ENCODE data around the gene LRRC3.

Gene LRRC3

DNA sequence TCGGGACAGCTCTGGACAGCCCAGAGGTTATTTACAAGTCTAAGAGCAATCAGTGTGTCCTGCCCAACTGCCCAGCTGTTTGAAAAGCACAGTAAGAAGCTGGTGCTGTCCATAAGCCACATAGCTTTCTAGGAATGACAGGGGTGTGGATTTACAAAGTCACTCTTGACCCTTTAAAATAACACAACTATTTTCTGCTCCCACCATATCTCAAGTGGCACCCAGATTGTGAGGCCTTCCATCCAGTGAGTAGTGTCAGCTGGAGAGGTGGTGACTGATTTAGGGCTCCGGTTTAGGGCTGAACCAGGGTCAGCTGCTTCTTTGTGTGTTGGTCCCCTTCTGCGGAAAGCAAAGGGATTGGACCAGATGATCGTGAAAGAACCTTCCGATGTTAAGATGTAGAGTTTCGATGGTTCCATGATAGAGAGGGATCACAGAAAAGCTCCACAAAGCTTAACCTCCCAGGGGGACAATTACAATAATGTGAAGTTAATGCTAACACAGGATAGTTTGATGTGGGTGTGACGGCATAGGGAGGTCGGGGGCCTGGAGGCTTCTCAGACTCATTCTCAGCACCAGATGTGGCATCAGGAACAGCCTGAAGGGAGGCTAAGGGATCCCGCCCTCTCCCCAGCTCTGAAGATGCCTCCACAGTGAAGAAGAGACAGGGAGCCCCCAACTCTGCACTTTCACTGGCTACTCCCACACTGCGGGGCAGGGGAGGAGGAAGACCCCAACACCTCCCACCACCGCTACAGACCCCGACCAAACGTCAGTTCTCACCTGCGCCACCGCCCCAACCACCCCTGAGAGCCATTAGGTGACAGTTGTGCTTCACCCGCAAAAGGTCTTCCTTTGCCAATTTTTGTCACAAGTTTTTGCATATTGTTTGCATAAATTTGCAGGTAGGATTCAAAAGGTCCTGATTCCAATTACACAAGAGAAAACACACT, 40.6 kb downstream of the LRRC3 start:
- POLR2A ChIA-PET, result no interaction called here
- no peak for DNase-seq (ENCODE audit: low read depth, low spot score)
- CTCF ChIA-PET, result interaction anchor here (1.0 to 2.0 kb wide), 4 partner anchors 11 to 16 kb away, joined by 3 to 8 read pairs (median 4); no protein-coding TSS in a partner anchor
- H3K4me3 ChIP-seq (ENCODE audit: low read depth, low read length), result no peak overlapping the region
- TF ChIP-seq, protein P1, sequence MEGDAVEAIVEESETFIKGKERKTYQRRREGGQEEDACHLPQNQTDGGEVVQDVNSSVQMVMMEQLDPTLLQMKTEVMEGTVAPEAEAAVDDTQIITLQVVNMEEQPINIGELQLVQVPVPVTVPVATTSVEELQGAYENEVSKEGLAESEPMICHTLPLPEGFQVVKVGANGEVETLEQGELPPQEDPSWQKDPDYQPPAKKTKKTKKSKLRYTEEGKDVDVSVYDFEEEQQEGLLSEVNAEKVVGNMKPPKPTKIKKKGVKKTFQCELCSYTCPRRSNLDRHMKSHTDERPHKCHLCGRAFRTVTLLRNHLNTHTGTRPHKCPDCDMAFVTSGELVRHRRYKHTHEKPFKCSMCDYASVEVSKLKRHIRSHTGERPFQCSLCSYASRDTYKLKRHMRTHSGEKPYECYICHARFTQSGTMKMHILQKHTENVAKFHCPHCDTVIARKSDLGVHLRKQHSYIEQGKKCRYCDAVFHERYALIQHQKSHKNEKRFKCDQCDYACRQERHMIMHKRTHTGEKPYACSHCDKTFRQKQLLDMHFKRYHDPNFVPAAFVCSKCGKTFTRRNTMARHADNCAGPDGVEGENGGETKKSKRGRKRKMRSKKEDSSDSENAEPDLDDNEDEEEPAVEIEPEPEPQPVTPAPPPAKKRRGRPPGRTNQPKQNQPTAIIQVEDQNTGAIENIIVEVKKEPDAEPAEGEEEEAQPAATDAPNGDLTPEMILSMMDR (IDR thresholded peaks at IDR 0.05; ENCODE audit: insufficient read depth, low read length, missing control alignments), result no peak

DNA sequence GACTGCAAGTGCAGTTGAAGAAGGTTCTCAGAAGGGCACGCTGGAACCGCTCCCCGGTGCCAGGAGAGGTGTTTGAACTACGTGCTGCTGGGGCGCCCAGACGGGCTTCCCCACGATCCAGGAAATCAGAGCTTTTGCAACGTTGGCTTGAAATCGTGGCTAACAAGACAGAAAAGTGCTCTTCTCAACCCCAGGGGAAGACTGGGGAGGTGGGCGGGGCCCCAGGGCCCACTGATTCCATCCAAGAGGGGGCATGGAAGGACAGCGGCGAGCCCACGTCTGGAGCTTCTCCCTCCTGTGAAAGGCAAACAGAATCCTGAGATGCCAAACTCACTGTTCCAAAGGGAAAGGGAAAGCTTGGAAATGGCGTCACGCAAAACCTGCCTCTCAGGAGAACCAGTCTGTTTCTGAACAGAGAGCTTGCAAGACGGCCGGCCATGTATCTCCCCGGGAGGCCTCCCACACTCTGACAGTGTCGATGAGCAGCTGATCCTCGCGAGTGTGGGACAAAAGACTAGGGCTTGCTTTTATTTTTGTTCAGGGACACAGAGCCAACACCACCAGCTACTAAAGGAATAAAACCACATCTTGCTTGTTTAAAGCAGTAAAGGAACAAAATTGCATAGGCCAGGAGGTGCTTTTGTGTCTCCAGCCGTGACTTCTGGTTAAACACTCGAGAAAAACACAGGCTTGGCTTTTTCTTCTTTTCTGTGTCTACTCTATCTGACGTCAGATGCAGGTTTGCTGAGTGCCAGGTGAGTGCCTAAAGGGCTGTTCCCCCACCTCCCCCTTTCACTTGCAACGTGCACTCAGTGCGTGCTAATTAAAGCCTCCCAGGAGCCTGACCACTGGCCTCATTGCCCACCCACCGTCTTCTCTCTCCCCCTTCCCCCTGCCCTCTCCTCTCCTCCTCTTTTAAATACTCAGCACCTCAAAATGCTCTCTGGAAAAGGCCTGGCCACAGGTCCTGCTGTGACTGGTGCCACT, 41.5 kb downstream of the LRRC3 start:
- TF ChIP-seq, protein P1 (IDR thresholded peaks at IDR 0.05; ENCODE audit: insufficient read depth, low read length, missing control alignments), result no peak
- no peak for DNase-seq (ENCODE audit: low read depth, low spot score)
- CTCF ChIA-PET, result interaction anchor here (1.3 to 2.0 kb wide), 2 partner anchors 12 to 17 kb away, joined by 3 to 8 read pairs; no protein-coding TSS in a partner anchor
- no peak overlapping the region for H3K4me3 ChIP-seq (ENCODE audit: low read depth, low read length)
- POLR2A ChIA-PET, result no interaction called here

DNA sequence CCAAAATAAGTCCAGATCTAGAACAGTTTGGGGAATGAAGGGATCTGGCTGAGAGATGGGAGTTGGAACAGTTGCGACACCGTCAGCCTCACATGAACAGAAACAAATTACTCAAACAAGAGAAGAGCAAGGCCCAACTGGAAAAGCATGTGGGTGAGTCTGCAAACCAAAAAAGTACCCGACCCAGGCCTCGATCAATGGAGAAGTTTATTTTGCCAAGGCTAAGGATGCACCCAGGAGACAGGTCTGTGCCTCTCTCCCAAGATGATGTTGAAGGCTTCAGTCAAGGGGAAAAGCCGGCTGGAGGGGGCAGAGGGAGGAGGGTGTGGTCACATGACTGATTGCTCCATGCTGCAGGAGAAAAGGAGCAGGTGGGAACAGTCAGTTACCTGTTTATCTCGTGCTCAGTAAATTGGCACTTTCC, 42.4 kb downstream of the LRRC3 start:
- no peak overlapping the region for H3K4me3 ChIP-seq (ENCODE audit: low read depth, low read length)
- CTCF ChIA-PET, result no interaction called here
- POLR2A ChIA-PET, result no interaction called here
- no peak for DNase-seq (ENCODE audit: low read depth, low spot score)
- TF ChIP-seq, protein P1 (IDR thresholded peaks at IDR 0.05; ENCODE audit: insufficient read depth, low read length, missing control alignments), result no peak

DNA sequence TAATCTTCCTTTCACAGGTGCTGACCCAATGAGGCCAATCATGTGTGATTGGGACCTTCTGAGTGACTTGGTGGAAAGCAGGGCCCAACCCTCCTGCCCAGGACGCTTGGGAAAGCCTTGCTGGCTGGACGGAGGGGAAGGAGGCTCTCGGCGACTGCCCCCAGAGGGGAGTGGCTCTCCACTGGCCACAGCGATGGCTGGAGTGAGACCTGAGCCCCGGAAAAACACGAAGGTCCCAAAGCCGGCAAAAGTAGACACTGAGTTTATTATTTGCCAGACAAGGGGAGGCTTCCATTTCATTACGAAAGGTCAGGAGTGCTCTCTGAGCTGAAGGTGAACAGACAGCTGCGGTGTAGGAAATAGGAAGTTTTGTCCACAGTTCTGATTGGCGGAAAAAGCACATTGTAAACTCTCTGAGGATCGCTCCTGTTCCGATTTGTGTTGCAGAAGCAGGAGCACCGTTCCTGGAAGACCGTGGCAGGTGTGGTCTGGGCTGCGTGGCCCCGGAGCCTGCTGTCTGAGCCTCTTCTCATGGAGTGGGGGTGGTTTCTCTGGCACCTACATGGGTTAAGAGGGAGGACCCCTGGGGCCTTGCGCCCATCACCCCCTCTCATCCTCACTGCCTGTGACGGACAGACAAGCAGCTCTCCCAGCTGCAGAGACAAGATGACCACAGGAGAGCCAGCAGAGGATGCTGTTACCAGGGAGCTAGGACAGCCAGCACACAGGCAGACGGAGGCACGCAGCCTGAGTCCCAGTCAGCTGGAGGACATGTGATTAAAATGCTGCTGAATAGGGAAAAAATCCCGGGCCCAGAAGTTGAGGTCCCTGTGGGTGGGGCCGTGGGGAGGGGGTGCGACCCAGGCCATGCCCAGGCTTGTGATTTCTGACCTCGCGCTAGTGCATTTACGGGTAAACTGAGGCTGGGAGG, 43.2 kb downstream of the LRRC3 start:
- ChIA-PET POLR2A (no interaction called here), CTCF (interaction anchor here (1.3 kb wide), 1 partner anchor 14 kb away, joined by 3 read pairs; no protein-coding TSS in a partner anchor)
- H3K4me3 ChIP-seq (ENCODE audit: low read depth, low read length), result no peak overlapping the region
- DNase-seq (ENCODE audit: low read depth, low spot score), result no peak
- TF ChIP-seq, protein P1 (IDR thresholded peaks at IDR 0.05; ENCODE audit: insufficient read depth, low read length, missing control alignments), result no peak

DNA sequence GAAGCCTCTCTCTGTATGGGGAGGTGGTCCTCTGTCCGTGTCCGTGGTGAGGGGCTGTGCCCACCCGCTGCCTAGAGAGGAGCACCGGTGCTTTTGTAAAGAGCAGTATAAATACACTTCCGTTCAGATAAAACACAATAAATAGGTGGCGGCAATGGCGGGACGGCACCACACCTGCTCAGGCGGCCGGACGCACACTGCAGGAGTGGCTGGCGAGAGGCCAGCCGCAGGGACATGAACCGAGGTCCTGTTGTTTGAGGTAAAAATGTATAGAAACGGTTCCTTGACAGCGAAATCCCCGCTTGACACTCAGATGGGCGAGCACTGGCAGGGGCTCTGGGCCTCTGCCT, 43.9 kb downstream of the LRRC3 start:
- H3K4me3 ChIP-seq (ENCODE audit: low read depth, low read length), result no peak overlapping the region
- DNase-seq (ENCODE audit: low read depth, low spot score), result no peak
- TF ChIP-seq, protein P1 (IDR thresholded peaks at IDR 0.05; ENCODE audit: insufficient read depth, low read length, missing control alignments), result no peak
- ChIA-PET POLR2A (no interaction called here), CTCF (interaction anchor here (1.3 kb wide), 1 partner anchor 15 kb away, joined by 3 read pairs; no protein-coding TSS in a partner anchor)

Data from AG04449 (cell line).